Ishikawa (cell line): ENCODE data around the gene SLC6A18.

Experiments
- EGR1 ChIP-seq: IDR thresholded peaks from 2 replicates; pipeline ENCODE4 v1.6.1; 2012
- EP300 ChIP-seq: IDR thresholded peaks from 2 replicates; pipeline ENCODE4 v1.6.1; 2012; ENCODE audit warnings: borderline replicate concordance
- NFIC ChIP-seq: IDR thresholded peaks from 2 replicates; pipeline ENCODE4 v1.6.1; 2012
- RAD21 ChIP-seq: IDR thresholded peaks from 2 replicates; pipeline ENCODE4 v1.6.1; 2012; ENCODE audit warnings: low read depth
- REST ChIP-seq: IDR thresholded peaks from 2 replicates; pipeline ENCODE4 v1.6.1; 2012; ENCODE audit warnings: low read depth, mild to moderate bottlenecking
- TAF1 ChIP-seq: IDR thresholded peaks from 2 replicates; pipeline ENCODE4 v1.6.1; 2012; ENCODE audit warnings: low read depth, mild to moderate bottlenecking
- TCF12 ChIP-seq: IDR thresholded peaks from 2 replicates; pipeline ENCODE4 v1.6.1; 2012; ENCODE audit warnings: low read depth
- TEAD4 ChIP-seq: IDR thresholded peaks from 2 replicates; pipeline ENCODE4 v1.6.1; 2012
- YY1 ChIP-seq: IDR thresholded peaks from 2 replicates; pipeline ENCODE4 v1.6.1; 2012; ENCODE audit warnings: low read depth
- ZBTB7A ChIP-seq: IDR thresholded peaks from 2 replicates; pipeline ENCODE4 v1.6.1; 2012; ENCODE audit warnings: low read depth
- TF ChIP-seq, protein P1 (sequence below): IDR thresholded peaks from 2 replicates; pipeline ENCODE4 v1.6.1; 2012

DNA sequence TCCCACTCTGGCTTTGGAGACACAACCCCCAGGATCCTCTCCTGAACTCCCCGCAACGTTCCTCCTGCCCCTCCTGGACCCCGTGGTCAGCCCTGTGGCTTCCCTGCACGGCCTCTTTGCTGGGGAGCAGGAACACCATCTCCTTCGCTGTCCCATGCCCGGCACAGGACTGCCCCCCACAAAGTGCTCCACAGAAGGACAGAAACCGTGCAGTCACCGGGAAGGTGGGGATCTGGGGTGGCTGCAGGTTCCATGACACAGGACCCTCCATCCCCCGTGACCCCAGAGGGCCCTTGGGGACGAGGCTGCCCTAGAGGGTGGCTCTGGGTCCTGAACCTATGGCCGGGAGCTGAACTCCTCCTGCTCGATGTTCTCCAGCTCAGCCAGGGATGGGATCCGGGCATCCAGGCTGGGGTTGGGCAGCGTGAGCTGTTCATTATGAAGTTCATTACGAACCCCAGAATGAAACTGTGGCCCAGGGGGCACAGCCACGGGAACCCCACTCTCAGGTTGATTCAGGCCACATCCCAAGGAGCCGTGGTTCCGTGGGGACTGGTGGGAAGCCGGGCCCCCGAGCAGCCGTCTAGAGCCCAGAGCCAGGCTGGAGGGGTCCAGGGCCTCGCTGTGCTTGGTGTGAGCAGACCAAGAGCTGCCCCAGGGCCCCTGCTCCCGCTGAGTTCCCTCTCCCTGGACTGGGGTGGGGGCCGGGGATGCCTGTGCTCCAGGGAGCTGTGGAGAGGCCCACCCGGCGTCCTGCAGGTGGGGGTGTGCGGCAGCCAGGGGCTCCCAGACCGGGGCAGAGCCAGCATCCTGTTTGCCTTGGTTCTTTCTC lies 24.5 kb upstream of the SLC6A18 start:
- TF ChIP-seq EP300 (no peak), TAF1 (no peak), NFIC (no peak), EGR1 (no peak), REST (no peak), YY1 (no peak), TEAD4 (no peak), TCF12 (no peak), RAD21 (no peak), ZBTB7A (no peak)
- TF ChIP-seq, protein P1, sequence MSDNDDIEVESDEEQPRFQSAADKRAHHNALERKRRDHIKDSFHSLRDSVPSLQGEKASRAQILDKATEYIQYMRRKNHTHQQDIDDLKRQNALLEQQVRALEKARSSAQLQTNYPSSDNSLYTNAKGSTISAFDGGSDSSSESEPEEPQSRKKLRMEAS, result no peak
